NCI-H524 treated with DMSO at 0.1 percent for 48 hours (cell line): ENCODE measurements around the gene P3H2.
"Not testable (repeated sequence)": the region's sequence is repeated elsewhere in the genome, so short reads cannot be mapped to it uniquely, and the experiment has no call there.

Experiments
- DNase-seq: peaks from one replicate; lab custom pipeline; 2025; lab: John Stamatoyannopoulos, UW

P3H2 gene, protein sequence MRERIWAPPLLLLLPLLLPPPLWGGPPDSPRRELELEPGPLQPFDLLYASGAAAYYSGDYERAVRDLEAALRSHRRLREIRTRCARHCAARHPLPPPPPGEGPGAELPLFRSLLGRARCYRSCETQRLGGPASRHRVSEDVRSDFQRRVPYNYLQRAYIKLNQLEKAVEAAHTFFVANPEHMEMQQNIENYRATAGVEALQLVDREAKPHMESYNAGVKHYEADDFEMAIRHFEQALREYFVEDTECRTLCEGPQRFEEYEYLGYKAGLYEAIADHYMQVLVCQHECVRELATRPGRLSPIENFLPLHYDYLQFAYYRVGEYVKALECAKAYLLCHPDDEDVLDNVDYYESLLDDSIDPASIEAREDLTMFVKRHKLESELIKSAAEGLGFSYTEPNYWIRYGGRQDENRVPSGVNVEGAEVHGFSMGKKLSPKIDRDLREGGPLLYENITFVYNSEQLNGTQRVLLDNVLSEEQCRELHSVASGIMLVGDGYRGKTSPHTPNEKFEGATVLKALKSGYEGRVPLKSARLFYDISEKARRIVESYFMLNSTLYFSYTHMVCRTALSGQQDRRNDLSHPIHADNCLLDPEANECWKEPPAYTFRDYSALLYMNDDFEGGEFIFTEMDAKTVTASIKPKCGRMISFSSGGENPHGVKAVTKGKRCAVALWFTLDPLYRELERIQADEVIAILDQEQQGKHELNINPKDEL

DNA sequence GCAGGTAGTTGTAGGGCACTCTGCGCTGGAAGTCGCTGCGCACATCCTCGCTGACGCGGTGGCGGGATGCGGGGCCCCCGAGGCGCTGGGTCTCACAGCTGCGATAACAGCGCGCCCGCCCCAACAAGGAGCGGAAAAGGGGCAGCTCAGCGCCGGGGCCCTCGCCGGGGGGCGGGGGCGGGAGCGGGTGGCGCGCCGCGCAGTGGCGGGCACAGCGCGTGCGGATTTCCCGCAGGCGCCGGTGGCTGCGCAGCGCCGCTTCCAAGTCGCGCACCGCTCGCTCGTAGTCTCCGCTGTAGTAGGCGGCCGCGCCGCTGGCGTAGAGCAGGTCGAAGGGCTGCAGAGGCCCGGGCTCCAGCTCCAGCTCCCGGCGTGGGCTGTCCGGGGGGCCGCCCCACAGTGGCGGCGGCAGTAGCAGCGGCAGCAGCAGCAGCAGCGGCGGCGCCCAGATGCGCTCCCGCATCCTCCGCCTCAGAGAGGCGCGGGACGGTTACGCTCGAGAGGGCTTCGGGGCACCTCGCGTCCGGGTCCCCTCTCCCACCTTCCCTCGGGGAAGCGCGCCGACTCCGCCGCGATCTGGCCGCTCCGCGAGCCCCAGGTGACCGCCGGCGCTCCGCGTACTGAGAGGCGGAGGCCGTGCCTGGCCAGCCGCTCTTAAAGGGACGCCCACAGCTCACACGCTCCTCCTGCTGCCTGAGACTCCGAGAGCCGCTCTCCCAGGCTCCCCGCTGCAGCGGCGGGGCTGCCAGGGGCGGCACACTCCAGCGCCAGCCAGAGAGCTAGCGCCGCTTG is at the start of gene P3H2:
P3H2 (minus strand) TSS at position 629 of the 792 bp plus-strand sequence; CDS start at position 463, 166 bp downstream.
- peak; percentile 53 for DNase-seq

DNA sequence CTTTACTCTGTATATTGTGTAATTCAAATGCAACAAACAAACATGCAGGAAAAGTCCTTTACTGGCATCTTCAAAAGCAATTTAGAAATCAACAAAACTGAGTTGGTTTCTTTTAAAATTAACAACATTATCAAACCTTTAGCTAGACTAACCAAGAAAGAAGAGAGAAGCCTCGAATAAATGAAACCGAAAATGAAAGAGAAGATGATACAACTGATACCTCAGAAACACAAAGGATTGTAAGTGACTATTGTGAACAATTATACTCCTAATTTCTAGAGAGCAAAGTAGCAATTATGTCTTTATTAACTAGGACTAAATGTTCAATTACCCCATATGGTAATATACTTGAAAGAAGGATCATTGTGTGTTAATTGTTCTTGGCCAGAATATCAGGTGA is 49.2 kb upstream of the P3H2 start:
- DNase-seq = no peak

DNA sequence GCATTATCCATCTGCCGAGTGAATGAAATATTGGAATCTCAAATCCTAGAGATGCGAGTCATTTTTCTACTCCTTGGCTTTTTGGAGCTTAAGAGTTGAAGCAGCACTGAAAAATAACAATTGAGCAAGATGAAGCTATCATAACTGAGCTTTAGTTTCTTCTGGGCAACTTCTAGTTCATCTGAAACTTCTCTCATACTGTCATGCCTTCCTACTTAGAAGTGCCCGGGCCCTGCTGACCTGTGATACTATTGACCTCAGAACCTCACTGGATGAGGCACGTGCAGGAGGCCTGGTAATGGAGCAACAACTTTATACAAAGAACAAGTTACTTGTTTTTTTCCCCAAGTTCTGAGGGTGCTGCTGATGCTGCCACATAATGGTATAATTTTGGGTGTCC is 48.5 kb upstream of the P3H2 start:
- no peak for DNase-seq

DNA sequence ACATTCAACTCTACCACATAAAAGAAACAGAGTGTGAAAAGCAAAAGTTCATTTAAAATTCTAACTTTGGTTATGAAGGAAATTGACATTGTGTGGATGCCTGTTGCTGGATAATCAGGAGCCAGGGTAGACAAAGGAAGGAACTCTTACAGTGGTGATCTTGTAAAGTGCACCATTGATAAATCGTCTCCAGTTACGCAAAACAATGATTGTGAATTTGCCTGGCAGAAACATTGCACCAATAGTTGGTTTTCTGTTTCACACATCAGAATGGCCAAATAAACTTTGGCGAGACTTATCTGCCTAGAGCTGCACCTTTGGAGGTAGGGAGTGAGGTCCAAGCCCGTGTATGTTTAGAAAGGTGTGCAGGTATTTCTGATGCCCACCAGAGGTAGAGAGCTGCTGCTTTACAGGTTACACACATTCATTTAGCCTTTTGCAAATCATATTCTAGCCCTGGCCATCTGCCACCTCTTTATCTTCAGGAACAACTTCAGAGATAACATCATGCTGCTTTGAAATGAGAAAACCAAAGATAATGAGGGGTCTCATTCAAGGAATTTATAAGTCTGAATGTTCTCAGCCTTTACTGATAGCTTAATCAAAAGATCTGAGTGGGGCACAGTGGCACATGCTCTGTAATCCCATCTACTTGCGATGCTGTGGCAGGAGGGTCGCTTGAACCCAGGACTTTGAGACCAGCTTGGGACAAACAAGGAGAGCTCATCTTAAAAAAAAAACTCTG is 47.4 kb upstream of the P3H2 start:
- no peak for DNase-seq

DNA sequence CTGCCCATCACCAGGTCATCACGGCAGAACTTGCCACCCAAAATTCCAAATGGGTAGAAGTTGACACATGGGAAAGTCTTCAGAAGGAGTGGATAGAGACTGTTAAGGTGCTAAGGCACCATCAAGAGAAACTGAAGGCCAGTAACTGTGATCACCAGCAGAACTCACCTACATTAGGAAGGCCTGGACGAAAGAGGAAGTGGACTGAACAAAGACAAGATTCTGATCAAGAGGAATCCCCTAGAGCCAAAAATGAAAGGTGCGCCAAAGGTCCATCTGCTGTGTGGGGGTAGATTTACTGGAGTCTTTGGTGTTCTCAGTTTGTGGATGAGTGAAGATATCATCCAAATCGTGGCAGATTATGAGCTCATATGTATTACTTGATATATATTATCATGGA is 46.3 kb upstream of the P3H2 start:
- DNase-seq = no peak

DNA sequence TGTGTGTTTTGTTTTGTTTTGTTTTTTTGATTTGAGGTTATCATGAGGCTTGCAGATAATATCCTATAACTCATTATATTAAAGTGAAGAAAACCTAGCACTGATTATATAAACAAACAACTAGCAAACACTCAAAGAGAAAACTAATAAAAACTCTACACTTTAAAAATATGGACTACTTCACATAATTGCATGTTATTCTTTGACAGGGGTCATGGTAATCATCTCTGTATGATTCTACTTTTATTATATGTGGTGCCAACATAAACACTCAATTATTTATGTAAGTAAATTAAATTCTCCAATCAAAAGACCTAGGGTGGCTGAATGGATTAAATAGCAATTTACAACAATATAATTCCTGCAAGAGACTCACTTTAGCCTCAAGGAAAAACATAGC is 44.6 kb upstream of the P3H2 start:
- no peak for DNase-seq

DNA sequence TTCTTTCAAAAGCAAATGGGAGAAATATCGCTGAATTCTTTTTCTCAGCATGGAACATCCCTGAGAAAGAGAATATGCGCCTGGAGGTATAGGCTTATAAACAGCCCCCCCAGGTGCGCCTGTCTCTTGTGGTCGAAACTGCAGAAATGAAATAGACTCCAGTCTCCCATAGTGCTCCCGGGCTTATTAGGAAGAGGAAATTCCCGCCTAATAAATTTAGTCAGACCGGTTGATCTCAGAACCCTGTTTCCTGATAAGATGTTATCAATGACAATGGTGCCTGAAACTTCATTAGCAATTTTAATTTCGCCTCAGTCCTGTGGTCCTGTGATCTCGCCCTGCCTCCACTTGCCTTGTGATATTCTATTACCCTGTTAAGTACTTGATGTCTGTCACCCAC is 41.3 kb upstream of the P3H2 start:
- DNase-seq = not testable (repeated sequence)

DNA sequence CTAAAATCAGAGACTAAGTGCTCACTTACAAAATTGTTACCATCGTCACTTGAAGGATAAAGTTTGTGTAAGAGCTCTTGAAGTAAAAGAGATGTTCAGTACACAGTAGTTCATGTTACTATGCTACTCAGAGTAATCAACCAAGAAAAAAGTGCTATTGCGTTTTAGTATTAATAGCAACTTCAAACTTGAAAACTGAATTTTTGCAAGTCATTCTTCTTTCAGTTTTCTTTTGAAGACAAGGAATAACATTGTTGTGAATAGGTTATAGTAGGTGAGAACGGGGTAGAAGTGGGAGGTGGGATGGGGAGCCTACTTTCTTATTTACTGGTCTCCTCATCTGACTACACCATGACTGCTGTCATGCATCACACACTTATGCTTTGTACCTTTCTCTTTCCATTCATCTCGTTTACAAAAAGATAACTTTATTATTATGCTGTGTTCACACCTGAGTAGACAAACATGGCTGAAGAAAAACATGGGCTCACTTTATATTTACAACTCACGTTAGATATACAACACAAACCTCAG is 39.3 kb upstream of the P3H2 start:
- no peak for DNase-seq

DNA sequence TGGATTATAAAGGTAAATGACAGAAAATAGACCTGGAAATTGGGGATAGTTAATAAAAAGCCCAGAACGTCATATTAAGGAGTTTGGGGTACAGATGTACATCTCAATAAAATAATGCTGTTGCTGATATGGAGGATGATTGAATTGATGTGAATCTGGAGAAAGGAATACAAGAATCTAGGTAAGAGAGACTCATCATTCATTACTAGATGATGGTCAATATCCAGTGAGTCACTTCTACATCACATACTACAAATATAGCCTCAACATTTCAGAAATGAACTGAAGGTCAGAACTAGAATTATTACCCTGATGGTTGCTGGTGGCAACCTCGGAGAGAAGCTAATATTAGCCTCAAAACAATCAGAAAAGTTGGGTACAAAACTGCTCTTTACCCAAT is 37.6 kb upstream of the P3H2 start:
- DNase-seq = no peak

DNA sequence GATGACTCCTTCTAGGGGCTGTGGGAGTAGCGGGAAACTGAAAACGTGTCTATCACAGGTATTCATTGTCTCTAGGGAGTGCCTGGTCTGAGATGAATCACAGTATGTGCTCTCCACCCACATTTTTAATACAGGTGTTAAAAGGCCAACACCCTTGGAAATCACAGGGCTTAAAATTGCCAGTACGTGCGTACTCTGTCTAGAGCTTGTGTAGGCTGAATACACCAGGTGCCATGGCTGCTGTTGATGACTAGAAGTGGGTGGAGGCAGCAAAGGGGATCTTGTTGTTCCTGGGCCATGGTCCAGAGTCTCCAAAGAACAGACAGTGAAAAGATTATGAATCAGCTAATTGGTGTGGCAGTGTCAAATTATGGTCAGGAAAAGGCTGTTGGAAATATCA is 35.1 kb upstream of the P3H2 start:
- no peak for DNase-seq

DNA sequence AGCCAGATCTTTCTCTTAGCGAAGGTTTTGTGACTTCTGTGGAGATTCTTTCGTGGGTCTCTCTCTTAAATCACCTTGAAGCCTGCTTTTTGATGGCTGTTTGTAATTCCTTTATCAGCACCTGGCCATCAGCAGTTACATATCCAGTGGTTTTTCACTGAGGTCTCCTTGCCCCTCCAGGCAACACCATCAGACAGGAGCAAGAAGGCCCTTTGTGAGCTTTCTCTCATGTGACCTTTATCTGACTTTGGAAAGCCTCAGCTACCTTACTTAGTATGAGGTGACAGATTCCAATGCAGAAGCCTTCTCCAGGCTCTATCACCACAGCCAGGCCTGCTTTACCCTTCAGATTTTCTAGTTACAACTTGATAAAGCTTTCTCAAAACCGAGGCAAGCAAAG is 30.0 kb upstream of the P3H2 start:
- no peak for DNase-seq

DNA sequence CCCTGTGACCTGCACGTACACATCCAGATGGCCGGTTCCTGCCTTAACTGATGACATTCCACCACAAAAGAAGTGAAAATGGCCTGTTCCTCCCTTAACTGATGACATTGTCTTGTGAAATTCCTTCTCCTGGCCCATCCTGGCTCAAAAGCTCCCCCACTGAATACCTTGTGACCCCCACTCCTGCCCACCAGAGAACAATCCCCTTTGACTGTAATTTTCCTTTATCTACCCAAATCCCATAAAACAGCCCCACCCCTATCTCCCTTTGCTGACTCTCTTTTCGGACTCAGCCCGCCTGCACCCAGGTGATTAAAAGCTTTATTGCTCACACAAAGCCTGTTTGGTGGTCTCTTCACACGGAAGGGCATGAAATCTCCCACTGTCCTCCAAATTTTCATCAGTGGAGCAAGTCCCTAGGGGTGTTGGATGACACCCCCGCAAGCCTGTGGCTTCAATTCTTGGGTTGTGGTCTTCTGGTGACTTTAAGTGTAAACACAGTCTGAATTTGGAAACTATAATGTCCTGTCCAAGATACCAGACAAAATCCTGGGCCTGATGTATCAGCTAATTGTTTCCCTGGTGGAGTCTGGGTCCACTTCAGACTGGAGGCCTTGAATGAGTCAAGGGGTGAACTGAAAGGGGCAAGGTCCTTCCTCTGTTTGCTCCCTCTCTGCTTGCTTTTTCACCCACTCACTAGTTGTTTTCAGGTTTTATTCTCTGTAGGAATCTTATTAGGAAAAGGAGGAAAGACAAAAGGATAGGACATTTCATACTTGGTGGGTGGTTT is 29.3 kb upstream of the P3H2 start:
- DNase-seq = not testable (repeated sequence)

DNA sequence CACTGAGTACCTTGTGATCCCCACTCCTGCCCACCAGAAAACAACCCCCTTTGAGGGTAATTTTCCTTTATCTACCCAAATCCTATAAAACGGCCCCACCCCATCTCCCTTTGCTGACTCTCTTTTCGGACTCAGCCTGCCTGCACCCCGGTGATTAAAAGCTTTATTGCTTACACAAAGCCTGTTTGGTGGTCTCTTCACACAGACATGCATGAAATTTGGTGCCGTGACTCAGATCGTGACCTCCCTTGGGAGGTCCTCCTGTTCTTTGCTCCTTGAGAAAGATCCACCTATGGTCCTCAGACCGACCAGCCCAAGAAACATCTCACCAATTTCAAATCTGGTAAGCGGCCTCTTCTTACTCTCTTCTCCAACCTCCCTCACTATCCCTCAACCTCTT is 24.1 kb upstream of the P3H2 start:
- not testable (repeated sequence) for DNase-seq

DNA sequence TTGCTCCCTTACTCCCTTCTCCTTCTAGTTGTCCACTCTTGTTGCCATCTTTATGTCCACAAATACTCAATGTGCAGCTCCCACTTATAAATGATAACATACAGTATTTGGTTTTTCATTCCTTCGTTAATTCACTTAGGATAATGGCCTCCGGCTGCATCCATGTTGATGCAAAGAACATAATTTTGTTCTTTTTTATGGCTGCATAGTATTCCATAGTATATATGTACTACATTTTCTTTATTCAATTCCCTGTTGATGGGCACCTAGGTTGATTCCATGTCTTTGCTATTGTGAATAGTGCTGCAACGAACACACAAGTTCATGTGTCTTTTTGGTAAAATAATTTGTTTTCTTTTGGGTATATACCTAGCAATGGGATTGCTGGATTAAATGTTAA is 21.3 kb upstream of the P3H2 start:
- DNase-seq = no peak

DNA sequence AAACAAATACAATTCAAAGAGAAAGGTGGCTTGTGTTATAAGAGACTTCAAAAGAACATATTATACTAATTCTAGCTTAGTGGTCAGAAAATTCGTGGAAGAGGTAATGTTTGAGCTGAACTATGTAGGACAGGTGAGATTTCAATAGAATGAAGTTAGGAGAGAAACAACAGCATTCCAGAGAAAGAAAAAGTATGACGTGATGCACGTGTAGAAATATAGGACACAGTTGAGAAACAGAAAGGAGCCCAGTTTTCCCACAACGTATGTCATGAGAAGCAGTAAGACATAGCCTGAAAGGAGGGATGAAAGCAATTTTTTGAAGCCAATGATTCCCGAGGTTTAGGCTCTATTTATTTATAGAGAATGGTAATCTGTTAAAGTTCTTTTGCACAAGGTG is 18.7 kb upstream of the P3H2 start:
- DNase-seq = no peak

DNA sequence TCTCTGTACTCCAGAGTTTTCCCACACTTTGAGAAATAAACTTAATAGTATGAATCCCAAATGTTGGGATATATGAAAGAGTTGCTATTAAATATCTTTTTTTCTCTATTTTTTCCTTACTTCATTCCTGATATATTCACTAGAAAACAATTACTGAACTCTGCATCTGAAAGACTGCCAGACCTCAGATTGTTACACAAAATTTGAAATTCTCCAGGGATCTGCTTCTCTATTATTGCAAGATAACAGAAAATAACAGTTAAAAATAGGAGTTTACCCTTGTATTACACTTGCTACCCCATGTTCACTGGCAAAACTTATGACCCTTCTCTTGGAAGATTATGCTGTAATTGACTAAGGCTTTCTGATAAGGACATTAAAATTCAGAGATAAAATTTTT is 11.7 kb upstream of the P3H2 start:
- no peak for DNase-seq

DNA sequence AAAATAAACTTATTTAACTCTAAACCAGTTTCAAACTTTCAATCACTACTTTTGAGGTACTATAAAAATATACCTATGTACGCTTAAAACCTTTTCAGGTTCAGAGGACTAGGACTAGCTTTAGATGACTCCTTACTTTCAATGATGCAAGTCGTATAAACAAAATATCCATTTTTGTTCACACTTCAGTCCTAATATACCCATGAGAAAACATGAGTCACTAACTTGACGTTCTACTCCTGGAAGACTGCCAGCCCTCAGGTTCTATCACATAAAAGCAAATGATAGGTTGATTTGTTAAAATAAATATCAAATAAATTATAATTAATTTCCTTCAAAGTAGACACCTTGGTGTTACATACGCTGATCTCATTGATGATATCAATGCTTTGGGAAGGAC is 10.6 kb upstream of the P3H2 start:
- no peak for DNase-seq

DNA sequence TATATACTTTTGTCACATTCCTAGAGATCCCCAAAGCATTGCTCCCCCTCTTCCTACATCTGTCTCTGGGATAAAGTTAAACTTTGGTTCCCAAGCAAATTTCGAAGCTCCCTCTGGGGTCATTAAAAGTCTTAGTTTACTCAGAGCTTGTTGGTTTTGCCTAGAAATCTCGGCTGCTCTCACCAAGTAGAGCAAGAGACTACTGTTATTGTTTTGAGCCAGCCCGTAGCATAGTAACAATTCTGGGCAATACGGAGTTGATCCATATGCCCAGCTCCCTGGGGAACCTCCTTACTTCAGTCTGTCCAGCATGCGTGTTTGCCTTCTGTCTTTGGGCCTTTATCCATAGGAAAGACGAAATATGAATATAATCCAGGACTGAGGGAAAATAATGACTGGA is 10.0 kb upstream of the P3H2 start:
- DNase-seq = no peak

DNA sequence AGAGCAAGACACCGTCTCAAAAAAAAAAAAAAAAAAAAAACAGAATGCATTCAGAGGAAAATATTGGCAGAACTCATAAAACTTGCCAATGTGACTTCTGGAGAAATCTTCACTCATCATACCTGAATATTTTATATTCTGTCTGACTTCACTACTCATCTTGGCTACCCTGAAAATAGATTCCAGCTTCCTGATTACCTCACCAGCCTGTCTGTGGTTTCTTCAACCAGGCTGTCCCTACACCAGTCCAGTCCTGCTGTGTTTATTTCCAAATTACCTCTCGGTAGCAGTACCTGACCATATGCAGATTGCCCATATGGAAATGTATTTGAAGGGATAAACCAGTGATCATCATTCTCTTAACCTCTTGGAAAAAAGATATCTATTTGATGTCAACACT is 9.3 kb upstream of the P3H2 start:
- no peak for DNase-seq

DNA sequence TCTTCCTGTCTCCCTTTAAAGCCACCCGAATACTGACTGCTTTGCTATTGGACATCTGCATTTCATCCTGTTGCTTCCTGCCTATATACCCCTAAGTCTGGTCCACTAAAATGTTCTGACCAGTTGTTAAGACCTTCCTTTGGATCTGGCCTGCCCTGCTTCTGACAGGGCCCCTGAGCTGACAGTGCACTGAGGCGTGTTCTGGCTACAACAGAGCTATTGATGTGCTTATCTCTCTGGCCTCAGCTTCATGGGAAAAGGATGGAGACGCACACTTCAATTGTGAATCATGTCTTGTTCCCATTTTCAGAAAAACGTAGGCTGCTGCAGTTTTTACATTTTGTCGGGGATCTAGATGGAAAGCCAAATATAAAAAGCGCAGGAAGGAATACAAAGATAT is 7.1 kb upstream of the P3H2 start:
- DNase-seq = no peak

DNA sequence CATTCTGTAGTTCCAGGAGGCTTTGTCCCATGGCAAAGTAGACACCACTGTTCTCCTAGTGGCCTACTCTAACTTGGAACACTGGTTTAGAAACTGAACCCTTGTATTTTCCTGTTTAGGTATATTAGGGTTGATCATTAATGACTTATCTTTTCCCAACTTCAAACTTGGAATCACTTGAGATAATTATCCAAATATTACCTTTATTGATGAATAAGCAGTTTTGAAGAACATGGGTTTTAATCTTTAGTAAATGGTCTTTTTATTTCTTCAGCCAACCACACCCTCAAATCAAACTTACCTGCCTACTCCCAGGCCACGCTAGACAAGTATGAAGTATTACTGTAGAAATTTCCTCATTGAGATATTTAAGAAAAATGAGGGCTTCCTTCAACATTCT is 6.5 kb upstream of the P3H2 start:
- no peak for DNase-seq
